WTC11 (cell line): ENCODE data around the gene CPNE6. TPM values are rescaled to one million over a fixed set of nuclear protein-coding genes. Genes with fewer than 3 reads are reported as not detected.

ENCODE experiments used
- ATAC-seq: fragments of 200-7000 bp; cut with Tn5 transposase; 2 replicates; pipeline ENCODE4 v1.10.0; 2021; ENCODE audit warnings: mild to moderate bottlenecking, moderate library complexity
- CTCF ChIA-PET: fragments of 300-600 bp; sonication (Branson Sonifier 250); formaldehyde crosslinking; loops from one replicate; lab custom pipeline; 2021; ENCODE audit warnings: antibody characterized with exemption; lab: Charles Lee
- POLR2A ChIA-PET: fragments of 350-600 bp; sonication (Branson Sonifier 250); formaldehyde crosslinking; loops from one replicate; lab custom pipeline; 2021; ENCODE audit warnings: antibody characterized with exemption; lab: Charles Lee
- DNase-seq: peaks from one replicate; pipeline ENCODE4 v3.0.0; 2021; ENCODE audit warnings: low spot score
- H3K27ac Mint-ChIP-seq: 2 replicates; pipeline ENCODE4 v1.8.0; 2021; ENCODE audit warnings: mixed read lengths
- H3K27me3 Mint-ChIP-seq: 2 replicates; pipeline ENCODE4 v1.8.0; 2021; ENCODE audit warnings: low read depth, mild to moderate bottlenecking, moderate library complexity, mixed read lengths
- H3K36me3 Mint-ChIP-seq: 2 replicates; pipeline ENCODE4 v1.8.0; 2021; ENCODE audit warnings: mixed read lengths
- H3K4me1 Mint-ChIP-seq: 2 replicates; pipeline ENCODE4 v1.8.0; 2022; ENCODE audit warnings: mixed read lengths
- H3K4me3 Mint-ChIP-seq: 2 replicates; pipeline ENCODE4 v1.8.0; 2021; ENCODE audit warnings: mild to moderate bottlenecking, moderate library complexity, mixed read lengths
- H3K9me3 Mint-ChIP-seq: 2 replicates; pipeline ENCODE4 v1.8.0; 2021; ENCODE audit warnings: mixed read lengths
- ATF3 ChIP-seq: sonication (generic); formaldehyde crosslinking; conservative IDR thresholded peaks from 2 replicates; pipeline ENCODE4 v1.8.1; 2022; ENCODE audit warnings: mild to moderate bottlenecking, missing genetic modification reagents
- CREB1 ChIP-seq: sonication (generic); formaldehyde crosslinking; IDR thresholded peaks from 2 replicates; pipeline ENCODE4 v1.8.0; 2023; ENCODE audit warnings: mild to moderate bottlenecking, missing genetic modification reagents
- ELF4 ChIP-seq: sonication (generic); formaldehyde crosslinking; IDR thresholded peaks from 2 replicates; pipeline ENCODE4 v1.8.1; 2022; ENCODE audit warnings: low read depth, mild to moderate bottlenecking, moderate library complexity, missing genetic modification reagents
- ETV6 ChIP-seq: sonication (generic); formaldehyde crosslinking; IDR thresholded peaks from 2 replicates; pipeline ENCODE4 v1.8.1; 2022; ENCODE audit warnings: mild to moderate bottlenecking, missing genetic modification reagents
- FOXJ3 ChIP-seq: sonication (generic); formaldehyde crosslinking; IDR thresholded peaks from 2 replicates; pipeline ENCODE4 v1.9.0; 2021; ENCODE audit warnings: missing genetic modification reagents, mild to moderate bottlenecking, borderline replicate concordance
- GRHL2 ChIP-seq: fragments of 250-450 bp; sonication (Bioruptor Pico); IDR thresholded peaks from 2 replicates; pipeline ENCODE4 v1.8.0; 2022; ENCODE audit warnings: mild to moderate bottlenecking, moderate library complexity; ENCODE audit not compliant: insufficient replicate concordance, severe bottlenecking
- MAX ChIP-seq: sonication (generic); formaldehyde crosslinking; IDR thresholded peaks from 2 replicates; pipeline ENCODE4 v1.8.0; 2022; ENCODE audit warnings: mild to moderate bottlenecking, missing genetic modification reagents
- NFE2L1 ChIP-seq: sonication (generic); formaldehyde crosslinking; IDR thresholded peaks from 2 replicates; pipeline ENCODE4 v1.8.1; 2023; ENCODE audit warnings: missing genetic modification reagents
- NFYB ChIP-seq: sonication (generic); formaldehyde crosslinking; conservative IDR thresholded peaks from 2 replicates; pipeline ENCODE4 v1.8.0; 2022; ENCODE audit warnings: low read depth, missing genetic modification reagents
- NR1H2 ChIP-seq: sonication (generic); formaldehyde crosslinking; IDR thresholded peaks from 2 replicates; pipeline ENCODE4 v1.9.0; 2021; ENCODE audit warnings: mild to moderate bottlenecking, moderate library complexity, missing genetic modification reagents
- SMAD3 ChIP-seq: sonication (generic); formaldehyde crosslinking; IDR thresholded peaks from 2 replicates; pipeline ENCODE4 v1.8.0; 2022; ENCODE audit warnings: missing genetic modification reagents, mild to moderate bottlenecking, borderline replicate concordance
- TCF7 ChIP-seq: sonication (generic); formaldehyde crosslinking; IDR thresholded peaks from 2 replicates; pipeline ENCODE4 v1.8.0; 2022; ENCODE audit warnings: mild to moderate bottlenecking, low read depth, missing genetic modification reagents, moderate library complexity
- TEAD1 ChIP-seq: sonication (generic); formaldehyde crosslinking; IDR thresholded peaks from 2 replicates; pipeline ENCODE4 v1.8.0; 2022; ENCODE audit warnings: mild to moderate bottlenecking, missing genetic modification reagents
- TEAD4 ChIP-seq: sonication (generic); formaldehyde crosslinking; IDR thresholded peaks from 2 replicates; pipeline ENCODE4 v1.8.0; 2022; ENCODE audit warnings: mild to moderate bottlenecking, missing genetic modification reagents
- USF1 ChIP-seq: sonication (generic); formaldehyde crosslinking; IDR thresholded peaks from 2 replicates; pipeline ENCODE4 v1.8.0; 2022; ENCODE audit warnings: mild to moderate bottlenecking, missing genetic modification reagents
- ZNF281 ChIP-seq: sonication (generic); formaldehyde crosslinking; IDR thresholded peaks from 2 replicates; pipeline ENCODE4 v1.8.0; 2023; ENCODE audit warnings: mild to moderate bottlenecking, missing genetic modification reagents
- ZNF416 ChIP-seq: fragments of 250-450 bp; sonication (Bioruptor Pico); IDR thresholded peaks from 2 replicates; pipeline ENCODE4 v1.9.0; 2021; ENCODE audit warnings: mild to moderate bottlenecking, inconsistent platforms
- ZNF423 ChIP-seq: fragments of 250-450 bp; sonication (Bioruptor Pico); IDR thresholded peaks from 2 replicates; pipeline ENCODE4 v2.1.2; 2022; ENCODE audit warnings: mild to moderate bottlenecking, moderate library complexity
- ZNF671 ChIP-seq: fragments of 250-450 bp; sonication (Bioruptor Pico); IDR thresholded peaks from 2 replicates; pipeline ENCODE4 v1.8.0; 2021; ENCODE audit warnings: mild to moderate bottlenecking
- total RNA-seq: library from RNA; stranded (reverse); gene quantifications from 3 replicates; pipeline ENCODE4 v1.2.3, GENCODE V29; 2021

CPNE6 gene
- total RNA-seq, 1 experiment from 2014 or later = not detected

GRCh38 chr14:24066496-24067132, 4.7 kb upstream of the CPNE6 start:
- no peak for DNase-seq
- ChIA-PET POLR2A (interaction anchor here (0.9 to 1.9 kb wide), 2 partner anchors 27 to 42 kb away, joined by 3 to 6 read pairs; partner anchors contain the start of gene PCK2), CTCF (interaction anchor here (0.8 to 2.8 kb wide), 4 partner anchors 9 to 47 kb away, joined by 3 to 19 read pairs (median 6); no protein-coding TSS in a partner anchor)
- Mint-ChIP-seq H3K4me1 (no peaks in the 10 kb centered on the region), H3K9me3 (no peaks in the 10 kb centered on the region), H3K27me3 (no peaks in the 10 kb centered on the region), H3K36me3 (no peaks in the 10 kb centered on the region), H3K4me3 (no peak overlapping the region), H3K27ac (no peak overlapping the region)
- TF ChIP-seq NFYB (CRISPR knock-in tag) = no peak
- TF ChIP-seq NR1H2 (CRISPR knock-in tag) = no peak
- no peak for ATAC-seq

- Mint-ChIP-seq H3K9me3 (no peaks in the 10 kb centered on the region), H3K4me3 (no peak overlapping the region), H3K27ac (no peak overlapping the region), H3K4me1 (no peaks in the 10 kb centered on the region), H3K27me3 (no peaks in the 10 kb centered on the region), H3K36me3 (no peaks in the 10 kb centered on the region)
- ATAC-seq (no peak), DNase-seq (no peak)
- POLR2A ChIA-PET = interaction anchor here (0.9 to 1.9 kb wide), 3 partner anchors 14 to 42 kb away, joined by 3 to 6 read pairs (median 3); partner anchors contain the start of gene PCK2
- CTCF ChIA-PET = interaction anchor here (0.8 to 2.8 kb wide), 5 partner anchors 10 to 46 kb away, joined by 3 to 19 read pairs (median 5); no protein-coding TSS in a partner anchor
- TF ChIP-seq ZNF416 (CRISPR knock-in tag) (no peak), MAX (CRISPR knock-in tag) (no peak), NFE2L1 (CRISPR knock-in tag) (no peak), FOXJ3 (CRISPR knock-in tag) (no peak), ZNF423 (CRISPR knock-in tag) (no peak), TEAD4 (CRISPR knock-in tag) (no peak), ATF3 (CRISPR knock-in tag) (no peak), ZNF671 (no peak), TCF7 (no peak), SMAD3 (CRISPR knock-in tag) (no peak), CREB1 (CRISPR knock-in tag) (no peak), TEAD1 (CRISPR knock-in tag) (no peak), GRHL2 (CRISPR knock-in tag) (no peak), USF1 (CRISPR knock-in tag) (no peak), ETV6 (no peak), ZNF281 (no peak), ELF4 (CRISPR knock-in tag) (no peak)
Measured at GRCh38 chr14:24067133-24068082, 4.0 kb upstream of the CPNE6 start.
